MM.1S (cell line): ENCODE data around the gene TLR6.

Source experiments
- DNase-seq: peaks from one replicate; pipeline ENCODE4 v3.0.0-alpha.2; 2015
- H2AFZ ChIP-seq: fragments of 300-600 bp; sonication (generic); 2 replicates; pipeline ENCODE4 v1.6.0; 2016; ENCODE audit warnings: antibody characterized with exemption, low read length
- H3F3A ChIP-seq: fragments of 300-600 bp; sonication (generic); 2 replicates; pipeline ENCODE4 v1.6.1; 2016; ENCODE audit warnings: mild to moderate bottlenecking, antibody characterized with exemption, low read length, moderate library complexity, mixed read lengths; ENCODE audit not compliant: insufficient read depth
- H3K27ac ChIP-seq: fragments of 300-600 bp; sonication (generic); 2 replicates; pipeline ENCODE4 v1.5.1; 2016; ENCODE audit warnings: mild to moderate bottlenecking, low read length
- H3K27me3 ChIP-seq: fragments of 300-600 bp; sonication (generic); replicated peaks from 2 replicates; pipeline ENCODE4 v1.6.0; 2016; ENCODE audit warnings: low read length; ENCODE audit not compliant: insufficient read depth
- H3K36me3 ChIP-seq: fragments of 300-600 bp; sonication (generic); replicated peaks from 2 replicates; pipeline ENCODE4 v1.6.1; 2016; ENCODE audit warnings: mild to moderate bottlenecking, low read length, mixed read lengths; ENCODE audit not compliant: insufficient read depth
- H3K4me1 ChIP-seq: fragments of 300-600 bp; sonication (generic); 2 replicates; pipeline ENCODE4 v1.6.1; 2016; ENCODE audit warnings: low read length, mixed read lengths
- H3K4me2 ChIP-seq: fragments of 300-600 bp; sonication (generic); 2 replicates; pipeline ENCODE4 v1.6.0; 2016; ENCODE audit warnings: low read depth, low read length
- H3K4me3 ChIP-seq: fragments of 300-600 bp; sonication (generic); 2 replicates; pipeline ENCODE4 v1.5.1; 2016; ENCODE audit warnings: low read length, mixed read lengths
- H3K79me2 ChIP-seq: fragments of 300-600 bp; sonication (generic); 2 replicates; pipeline ENCODE4 v1.6.1; 2016; ENCODE audit warnings: mixed run types, low read length, mixed read lengths
- H3K9ac ChIP-seq: fragments of 300-600 bp; sonication (generic); 2 replicates; pipeline ENCODE4 v1.6.1; 2016; ENCODE audit warnings: low read length, mixed read lengths
- H3K9me2 ChIP-seq: fragments of 300-600 bp; sonication (generic); replicated peaks from 2 replicates; pipeline ENCODE4 v1.6.1; 2016; ENCODE audit warnings: mild to moderate bottlenecking, low read length, mixed read lengths; ENCODE audit not compliant: insufficient read depth
- H3K9me3 ChIP-seq: fragments of 300-600 bp; sonication (generic); replicated peaks from 2 replicates; pipeline ENCODE4 v1.6.1; 2016; ENCODE audit warnings: mild to moderate bottlenecking, low read length, mixed read lengths; ENCODE audit not compliant: insufficient read depth
- H4K20me1 ChIP-seq: fragments of 300-600 bp; sonication (generic); 2 replicates; pipeline ENCODE4 v1.6.1; 2016; ENCODE audit warnings: mild to moderate bottlenecking, low read length, moderate library complexity, mixed read lengths; ENCODE audit not compliant: insufficient read depth
- EZH2 ChIP-seq: fragments of 300-600 bp; sonication (generic); optimal IDR thresholded peaks from 2 replicates; pipeline ENCODE3; 2017; ENCODE audit warnings: low read depth, mild to moderate bottlenecking, antibody characterized with exemption, low read length, mixed read lengths
- EZH2phosphoT487 ChIP-seq: fragments of 300-600 bp; sonication (generic); IDR thresholded peaks from 2 replicates; pipeline ENCODE4 v1.6.1; 2018; ENCODE audit warnings: antibody characterized with exemption, low read length
- TF ChIP-seq, protein P1 (sequence below): fragments of 300-600 bp; sonication (generic); IDR thresholded peaks from 2 replicates; pipeline ENCODE4 v1.5.1; 2016; ENCODE audit warnings: antibody characterized with exemption, low read length, mixed read lengths

TLR6 gene

DNA sequence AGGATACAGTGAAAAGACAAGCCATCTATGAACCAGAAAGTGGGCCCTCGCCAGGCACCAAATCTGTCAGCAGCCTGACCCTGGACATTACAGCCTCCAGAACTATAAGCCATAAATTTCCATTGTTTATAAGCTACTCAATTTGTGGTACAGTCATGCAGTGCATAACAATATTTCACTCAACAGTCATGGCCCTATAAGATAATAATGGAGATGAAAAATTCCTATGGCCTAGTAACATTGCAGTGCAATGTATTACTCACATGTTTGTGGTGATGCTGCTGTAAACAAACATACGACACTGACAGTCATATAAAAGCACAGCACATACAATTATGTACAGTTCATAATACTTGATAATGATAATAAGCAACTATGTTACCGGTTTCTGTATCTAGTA lies 34.9 kb downstream of the TLR6 start:
- no peaks in the 10 kb centered on the region for H3K9me3 ChIP-seq
- H3K36me3 ChIP-seq: no peaks in the 10 kb centered on the region
- no peaks in the 10 kb centered on the region for H3F3A ChIP-seq
- H3K4me2 ChIP-seq: no peak overlapping the region
- H3K79me2 ChIP-seq: no peaks in the 10 kb centered on the region
- TF ChIP-seq EZH2 (no peak), EZH2phosphoT487 (no peak)
- TF ChIP-seq, protein P1, sequence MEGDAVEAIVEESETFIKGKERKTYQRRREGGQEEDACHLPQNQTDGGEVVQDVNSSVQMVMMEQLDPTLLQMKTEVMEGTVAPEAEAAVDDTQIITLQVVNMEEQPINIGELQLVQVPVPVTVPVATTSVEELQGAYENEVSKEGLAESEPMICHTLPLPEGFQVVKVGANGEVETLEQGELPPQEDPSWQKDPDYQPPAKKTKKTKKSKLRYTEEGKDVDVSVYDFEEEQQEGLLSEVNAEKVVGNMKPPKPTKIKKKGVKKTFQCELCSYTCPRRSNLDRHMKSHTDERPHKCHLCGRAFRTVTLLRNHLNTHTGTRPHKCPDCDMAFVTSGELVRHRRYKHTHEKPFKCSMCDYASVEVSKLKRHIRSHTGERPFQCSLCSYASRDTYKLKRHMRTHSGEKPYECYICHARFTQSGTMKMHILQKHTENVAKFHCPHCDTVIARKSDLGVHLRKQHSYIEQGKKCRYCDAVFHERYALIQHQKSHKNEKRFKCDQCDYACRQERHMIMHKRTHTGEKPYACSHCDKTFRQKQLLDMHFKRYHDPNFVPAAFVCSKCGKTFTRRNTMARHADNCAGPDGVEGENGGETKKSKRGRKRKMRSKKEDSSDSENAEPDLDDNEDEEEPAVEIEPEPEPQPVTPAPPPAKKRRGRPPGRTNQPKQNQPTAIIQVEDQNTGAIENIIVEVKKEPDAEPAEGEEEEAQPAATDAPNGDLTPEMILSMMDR: no peak
- no peak overlapping the region for H2AFZ ChIP-seq
- H3K4me1 ChIP-seq: peaks cover 12% of the 10 kb centered on the region
- H3K4me3 ChIP-seq: no peak overlapping the region
- no peak for DNase-seq
- no peaks in the 10 kb centered on the region for H3K9me2 ChIP-seq
- H3K9ac ChIP-seq: no peak overlapping the region
- H4K20me1 ChIP-seq: no peaks in the 10 kb centered on the region
- no peaks in the 10 kb centered on the region for H3K27me3 ChIP-seq
- H3K27ac ChIP-seq: no peak overlapping the region

DNA sequence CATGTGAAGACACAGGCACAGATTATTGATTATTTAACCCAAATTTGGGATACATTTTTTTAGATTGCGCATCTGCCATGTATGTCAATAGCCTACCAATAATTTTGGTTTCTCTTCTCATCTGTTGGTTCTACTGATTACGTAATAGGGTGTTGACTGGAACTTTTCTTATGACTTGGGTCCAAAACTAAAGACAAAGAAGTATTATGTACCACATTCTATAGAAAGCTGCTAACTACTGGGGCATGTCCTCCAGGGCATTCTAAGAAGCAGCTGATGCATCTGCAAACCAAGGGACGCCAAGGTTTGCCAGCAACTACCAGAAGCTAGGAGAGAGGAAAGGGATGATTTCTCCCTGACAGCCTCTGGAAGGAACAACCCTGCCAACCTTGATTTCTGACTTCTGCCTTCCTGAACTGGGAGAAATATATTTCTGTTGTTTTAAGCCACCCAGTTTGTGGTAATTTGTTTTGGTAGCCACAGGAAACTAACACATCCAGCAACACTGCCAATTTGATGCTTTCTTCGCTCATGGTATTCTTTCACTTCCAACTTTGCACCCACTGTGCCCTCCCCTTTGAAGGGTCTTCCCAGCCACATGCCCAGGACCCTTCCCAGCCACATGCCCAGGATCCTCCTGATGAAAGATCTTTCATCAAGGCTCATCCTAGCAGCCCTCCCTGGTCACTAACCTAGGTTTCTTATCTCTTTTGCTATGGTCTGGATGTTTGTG lies 36.1 kb downstream of the TLR6 start:
- no peak overlapping the region for H3K27ac ChIP-seq
- TF ChIP-seq, protein P1: no peak
- TF ChIP-seq EZH2phosphoT487 (no peak), EZH2 (no peak)
- no peaks in the 10 kb centered on the region for H3K27me3 ChIP-seq
- H4K20me1 ChIP-seq: no peaks in the 10 kb centered on the region
- no peak overlapping the region for H2AFZ ChIP-seq
- H3K79me2 ChIP-seq: no peaks in the 10 kb centered on the region
- no peak overlapping the region for H3K4me3 ChIP-seq
- H3K36me3 ChIP-seq: no peaks in the 10 kb centered on the region
- H3F3A ChIP-seq: no peaks in the 10 kb centered on the region
- H3K4me2 ChIP-seq: no peak overlapping the region
- no peak overlapping the region for H3K9ac ChIP-seq
- H3K9me2 ChIP-seq: no peaks in the 10 kb centered on the region
- no peaks in the 10 kb centered on the region for H3K9me3 ChIP-seq
- H3K4me1 ChIP-seq: peaks cover 12% of the 10 kb centered on the region
- no peak for DNase-seq

DNA sequence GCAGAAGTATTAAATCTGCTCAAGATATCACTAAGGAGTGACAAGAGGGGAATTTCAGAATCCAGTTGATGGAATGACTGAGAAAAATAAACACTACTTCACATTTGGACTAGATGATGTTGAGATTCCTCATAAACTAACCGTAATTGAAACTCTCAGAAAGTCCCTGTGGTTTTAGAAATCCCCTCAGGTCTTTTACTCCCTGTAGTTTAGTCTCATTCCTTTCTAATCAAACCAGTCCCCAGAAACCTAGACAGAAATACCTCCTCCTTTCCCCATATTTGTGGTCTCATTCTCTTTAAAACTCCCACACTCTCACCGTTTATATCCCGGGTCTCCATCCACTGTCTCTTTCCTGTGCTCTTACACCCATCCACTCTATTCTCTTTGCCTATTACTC lies 37.0 kb downstream of the TLR6 start:
- no peaks in the 10 kb centered on the region for H3K36me3 ChIP-seq
- H3F3A ChIP-seq: no peaks in the 10 kb centered on the region
- no peak overlapping the region for H3K9ac ChIP-seq
- no peak overlapping the region for H3K27ac ChIP-seq
- H3K4me2 ChIP-seq: no peak overlapping the region
- H4K20me1 ChIP-seq: no peaks in the 10 kb centered on the region
- H3K79me2 ChIP-seq: no peaks in the 10 kb centered on the region
- no peak overlapping the region for H3K4me3 ChIP-seq
- no peak overlapping the region for H2AFZ ChIP-seq
- H3K9me2 ChIP-seq: no peaks in the 10 kb centered on the region
- no peak for DNase-seq
- H3K4me1 ChIP-seq: peaks cover 12% of the 10 kb centered on the region
- TF ChIP-seq EZH2: no peak
- TF ChIP-seq, protein P1: no peak
- H3K27me3 ChIP-seq: no peaks in the 10 kb centered on the region
- H3K9me3 ChIP-seq: no peaks in the 10 kb centered on the region
